GM20431 (cell line): ENCODE data around the gene ENTPD5.
"Not testable (repeated sequence)": the region's sequence is repeated elsewhere in the genome, so short reads cannot be mapped to it uniquely, and the experiment has no call there.

Source experiments
- in situ Hi-C: fragments of 300-500 bp; cut with MseI, MboI; formaldehyde crosslinking; loops from one replicate; pipeline ENCODE4 v1.15.0; 2020; ENCODE audit warnings: low sequenced_read_pairs; ENCODE audit not compliant: unreplicated experiment

Gene ENTPD5

GRCh38 chr14:74008843-74009499 lies 10.1 kb downstream of the ENTPD5 start:
- in situ Hi-C loops: no loop called here

DNA sequence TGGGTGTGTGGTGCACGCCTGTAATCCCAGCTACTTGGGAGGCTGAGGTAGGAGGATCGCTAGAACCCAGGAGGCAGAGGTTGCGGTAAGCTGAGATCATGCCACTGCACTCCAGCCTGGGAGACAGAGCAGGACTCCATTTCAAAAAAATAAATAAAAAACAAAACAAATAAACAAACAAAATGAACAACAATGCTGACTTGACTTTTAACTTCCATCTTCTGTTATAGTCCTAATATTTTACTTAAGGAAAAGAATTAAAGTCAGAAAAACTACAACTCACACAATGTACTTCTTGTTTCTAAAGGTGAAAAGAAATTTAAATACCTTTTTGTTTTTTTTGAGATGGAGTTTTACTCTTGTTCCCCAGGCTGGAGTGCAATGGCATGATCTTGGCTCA lies 13.4 kb downstream of the ENTPD5 start:
- in situ Hi-C loops: not testable (repeated sequence)

DNA sequence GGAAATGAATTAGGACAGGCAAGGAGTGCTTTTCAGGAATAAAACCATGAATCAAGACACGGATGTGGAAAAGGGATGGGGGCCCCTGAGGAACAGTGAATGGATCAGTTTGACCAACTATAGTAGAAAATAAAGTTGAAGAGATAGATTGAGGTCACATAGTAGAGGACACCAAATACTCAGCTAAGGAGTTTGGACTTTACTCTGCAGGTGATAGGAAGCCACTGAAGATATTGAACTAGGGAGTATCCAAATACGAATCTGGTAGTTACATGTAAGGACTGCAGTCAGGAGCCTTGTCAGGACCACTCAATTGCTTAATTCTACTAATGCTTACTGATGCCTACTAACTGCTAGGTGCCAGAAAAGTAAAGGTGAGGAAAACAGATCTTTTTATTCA lies 20.4 kb downstream of the ENTPD5 start:
- in situ Hi-C loops: no loop called here

GRCh38 chr14:73997944-73998447 lies 21.1 kb downstream of the ENTPD5 start:
- in situ Hi-C loops: no loop called here

DNA sequence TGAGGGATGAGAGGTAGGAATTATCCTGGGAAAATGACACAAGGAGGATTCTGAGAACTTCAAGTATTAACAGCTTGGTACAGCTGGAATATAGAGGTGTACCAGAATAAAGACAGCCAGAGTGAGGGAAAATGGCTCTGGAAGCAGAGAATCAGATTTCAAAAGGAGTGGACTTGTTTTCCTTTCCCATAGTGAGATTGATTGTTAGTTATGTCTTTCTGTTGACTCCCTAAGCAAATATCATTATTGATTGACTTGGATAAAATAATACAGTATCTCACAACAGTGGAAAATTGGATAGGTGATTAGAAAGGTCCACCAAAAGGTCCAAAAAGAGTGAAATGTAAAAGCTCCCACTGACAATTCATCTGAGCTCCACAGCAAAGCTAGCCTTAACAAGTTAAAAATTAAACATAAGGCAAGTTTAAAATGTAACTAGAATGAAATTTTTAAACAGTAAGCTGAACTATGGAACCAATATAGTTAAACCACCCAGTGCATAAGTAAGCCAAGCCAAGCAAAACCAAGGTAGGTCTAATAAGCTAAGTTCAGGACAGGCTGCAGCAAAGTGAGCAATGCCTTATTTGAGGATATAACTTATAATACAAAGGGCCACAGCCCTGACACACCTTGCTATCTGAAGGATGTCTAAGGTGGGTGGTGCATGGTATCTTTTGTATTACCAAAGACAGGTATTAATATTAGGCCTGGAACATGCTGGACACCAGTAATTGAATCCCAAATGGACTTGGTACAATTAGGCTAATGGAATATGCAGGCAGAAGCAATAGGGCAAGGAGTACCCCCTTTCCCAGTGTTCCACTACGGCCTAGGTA lies 21.8 kb downstream of the ENTPD5 start:
- in situ Hi-C loops: no loop called here

- in situ Hi-C loops: no loop called here
Observed at GRCh38 chr14:73996731-73997107, 22.4 kb downstream of the ENTPD5 start.

GRCh38 chr14:73995977-73996378 lies 23.1 kb downstream of the ENTPD5 start:
- in situ Hi-C loops: no loop called here

DNA sequence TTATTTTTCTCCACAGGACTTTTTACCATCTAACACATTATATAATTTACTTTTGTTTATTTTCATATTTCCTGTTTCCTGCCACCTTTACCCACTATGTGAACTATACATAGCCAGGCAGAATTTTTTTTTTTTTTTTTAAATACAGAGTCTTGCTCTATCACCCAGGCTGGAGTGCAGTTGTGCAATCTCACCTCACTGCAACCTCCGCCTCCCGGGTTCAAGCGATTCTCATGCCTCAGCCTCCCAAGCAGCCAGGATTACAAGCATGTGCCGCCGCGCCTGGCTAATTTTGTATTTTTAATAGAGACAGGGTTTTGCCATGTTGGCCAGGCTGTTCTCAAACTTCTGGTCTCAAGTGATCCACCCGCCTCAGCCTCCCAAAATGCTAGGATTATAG lies 24.2 kb downstream of the ENTPD5 start:
- in situ Hi-C loops: not testable (repeated sequence)

DNA sequence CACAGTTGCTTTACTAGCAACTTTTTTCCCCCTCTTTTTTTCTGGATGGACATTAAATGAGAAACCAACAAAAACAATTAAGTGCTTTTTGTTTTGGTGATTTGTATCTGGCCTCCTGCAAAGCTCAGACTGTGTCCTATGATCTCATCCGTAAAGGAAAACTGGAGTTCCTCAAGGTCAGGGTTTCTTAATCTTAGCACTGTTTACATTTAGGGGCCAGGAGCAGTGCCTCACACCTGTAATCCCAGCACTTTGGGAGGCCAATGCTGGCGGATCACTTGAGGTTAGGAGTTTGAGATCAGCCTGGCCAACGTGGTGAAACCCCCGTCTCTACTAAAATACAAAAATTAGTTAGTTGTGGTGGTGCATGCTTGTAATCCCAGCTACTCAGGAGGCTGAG lies 28.0 kb downstream of the ENTPD5 start:
- in situ Hi-C loops: no loop called here

DNA sequence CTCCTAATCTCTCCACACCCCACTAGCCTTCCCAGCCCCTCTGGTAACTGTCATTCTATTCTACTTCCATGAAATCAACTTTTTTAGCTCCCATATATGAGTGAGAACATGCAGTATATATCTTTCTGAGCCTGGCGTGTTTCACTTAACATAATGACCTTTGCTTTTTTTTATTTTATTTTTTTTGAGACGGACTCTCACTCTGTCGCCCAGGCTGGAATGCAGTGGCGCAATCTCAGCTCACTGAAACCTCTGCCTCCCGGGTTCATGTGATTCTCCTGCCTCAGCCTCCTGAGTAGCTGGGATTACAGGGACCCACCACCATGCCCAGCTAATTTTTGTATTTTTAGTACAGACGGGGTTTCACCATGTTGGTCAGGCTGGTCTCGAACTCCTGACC lies 30.4 kb downstream of the ENTPD5 start:
- in situ Hi-C loops: not testable (repeated sequence)

DNA sequence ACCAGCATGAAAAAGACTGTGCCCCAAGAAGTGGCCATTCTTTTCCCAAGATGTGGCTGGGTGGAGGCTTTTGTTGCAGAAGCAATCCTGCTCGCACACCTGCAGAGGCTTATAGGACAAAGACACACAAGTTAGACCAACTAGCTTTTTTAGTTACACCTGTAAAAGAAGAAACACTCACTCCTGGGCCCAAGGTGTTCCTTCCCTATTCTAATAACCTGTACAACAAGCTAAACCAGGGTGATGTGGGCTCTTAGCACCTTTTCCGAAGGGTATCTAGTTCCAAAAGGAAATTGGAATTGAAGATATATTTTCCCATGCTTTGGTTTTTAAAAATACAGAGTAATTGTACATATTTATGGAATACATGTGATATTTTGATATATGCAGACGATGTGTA lies 31.0 kb downstream of the ENTPD5 start:
- in situ Hi-C loops: no loop called here

GRCh38 chr14:73977896-73978295 lies 41.2 kb downstream of the ENTPD5 start:
- in situ Hi-C loops: no loop called here

DNA sequence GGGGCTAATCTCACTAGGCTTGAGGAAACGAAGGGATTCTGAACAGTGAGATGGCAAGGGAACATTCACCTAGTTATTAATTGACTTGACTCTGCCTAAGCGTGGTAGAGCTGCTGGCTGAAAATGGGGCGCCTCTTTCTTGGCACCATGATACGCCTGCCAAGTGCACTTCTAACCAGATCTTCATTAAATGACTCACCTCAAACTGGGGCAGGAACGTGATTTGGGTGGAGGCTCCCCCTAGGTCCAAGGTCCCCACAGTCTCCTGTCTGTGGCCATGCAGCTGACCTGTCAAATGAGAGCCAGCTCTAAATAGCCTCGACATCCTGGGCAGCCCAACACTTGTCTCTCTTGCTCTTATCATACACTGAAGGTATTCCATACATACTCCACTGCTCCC lies 43.0 kb downstream of the ENTPD5 start:
- in situ Hi-C loops: no loop called here

DNA sequence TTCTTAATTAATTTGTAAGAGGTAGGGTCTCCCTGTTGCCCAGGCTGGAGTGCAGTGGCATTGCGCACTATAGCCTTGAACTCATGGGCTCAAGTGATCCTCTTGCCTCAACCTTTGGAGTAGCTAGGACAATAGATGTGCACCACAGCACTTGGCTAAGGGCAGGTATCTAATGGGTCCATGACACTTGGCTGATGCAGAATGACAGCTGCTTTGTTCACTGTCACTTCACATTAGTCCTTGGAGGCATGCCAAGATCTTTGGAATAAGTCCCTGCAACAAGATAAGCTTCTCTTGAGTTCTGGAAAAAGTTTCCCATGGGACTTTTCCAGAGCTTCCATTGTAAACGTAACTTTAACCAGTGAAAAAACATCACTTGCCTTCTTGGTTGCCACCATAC lies 45.6 kb downstream of the ENTPD5 start:
- in situ Hi-C loops: no loop called here

- in situ Hi-C loops: no loop called here
Observed at GRCh38 chr14:73968885-73969284, 50.2 kb downstream of the ENTPD5 start.

DNA sequence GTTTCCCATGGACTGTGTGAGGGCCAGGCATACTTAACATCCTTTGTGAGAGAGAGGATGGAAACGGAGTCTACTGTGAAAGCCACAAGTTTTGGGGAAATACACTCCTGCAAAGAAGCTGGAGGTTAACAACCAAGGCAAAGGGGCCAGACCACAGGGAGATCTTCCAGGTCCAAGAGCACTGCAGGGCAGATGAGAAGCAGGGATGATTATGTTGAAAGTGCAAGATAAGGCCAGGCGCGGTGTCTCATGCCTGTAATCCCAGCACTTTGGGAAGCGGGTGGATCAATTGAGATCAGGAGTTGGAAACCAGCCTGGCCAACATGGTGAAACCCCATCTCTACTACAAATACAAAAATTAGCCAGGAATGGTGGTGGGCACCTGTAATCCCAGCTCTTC lies 53.9 kb downstream of the ENTPD5 start:
- in situ Hi-C loops: no loop called here

DNA sequence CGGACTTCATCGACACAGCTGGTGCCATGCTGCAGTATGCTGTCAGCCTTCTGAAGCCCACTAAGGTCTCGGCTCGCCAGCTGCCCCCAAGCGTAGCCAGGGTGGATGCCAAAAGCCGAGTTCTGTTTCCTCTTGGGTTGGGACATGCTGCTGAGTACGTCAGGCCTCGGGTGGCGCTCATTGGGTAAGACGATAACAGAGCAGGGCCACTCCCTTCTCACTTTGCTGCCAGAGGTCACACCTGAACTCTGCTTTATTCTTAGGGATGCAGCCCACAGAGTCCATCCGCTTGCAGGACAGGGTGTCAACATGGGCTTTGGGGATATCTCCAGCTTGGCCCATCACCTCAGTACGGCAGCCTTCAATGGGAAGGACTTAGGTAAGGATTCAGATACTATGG lies 57.9 kb downstream of the ENTPD5 start:
- in situ Hi-C loops: no loop called here

GRCh38 chr14:73958591-73958990 lies 60.5 kb downstream of the ENTPD5 start:
- in situ Hi-C loops: no loop called here

DNA sequence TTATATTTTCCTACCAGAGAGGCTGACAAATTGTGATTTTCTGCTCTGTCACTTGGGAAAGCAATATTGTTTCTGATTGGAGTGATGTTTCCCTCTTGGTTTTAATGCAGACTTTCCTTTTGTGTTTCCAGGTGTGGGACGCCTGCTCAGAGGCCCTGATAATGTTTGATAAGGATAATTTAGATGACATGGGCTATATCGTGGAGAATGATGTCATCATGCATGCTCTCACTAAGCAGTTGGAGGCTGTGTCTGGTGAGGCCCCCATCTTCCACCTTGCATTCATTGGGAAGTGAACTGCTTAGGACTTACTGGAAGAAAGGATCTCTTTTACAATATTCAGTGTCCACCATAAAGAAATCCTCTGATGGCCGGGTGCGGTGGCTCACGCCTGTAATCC lies 63.4 kb downstream of the ENTPD5 start:
- in situ Hi-C loops: no loop called here

DNA sequence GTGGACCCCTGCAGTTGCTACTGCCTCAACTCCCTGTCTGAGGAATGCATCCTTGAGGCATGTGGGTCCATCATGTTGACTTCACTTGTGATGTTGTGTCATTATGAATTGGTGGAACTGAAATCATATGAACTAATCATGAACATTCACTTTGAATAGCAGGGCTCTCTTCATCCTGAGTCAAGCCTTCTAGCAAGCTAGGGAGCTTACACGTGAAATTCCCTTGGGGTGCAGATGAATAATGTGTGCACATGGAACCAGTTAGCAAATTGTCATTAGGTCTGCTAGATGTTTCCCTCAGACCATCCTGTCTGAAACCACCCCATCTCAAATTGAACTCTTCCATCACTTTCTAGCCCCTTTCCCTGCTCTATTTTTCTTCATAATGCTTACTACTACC lies 65.4 kb downstream of the ENTPD5 start:
- in situ Hi-C loops: no loop called here
